HG03045 (cell line): ENCODE measurements around the gene MAP1LC3C.

ENCODE experiments used
- ATAC-seq: cut with Tn5 transposase; IDR thresholded peaks from one replicate; pipeline ENCODE4 v1.9.1; 2021; ENCODE audit warnings: mild to moderate bottlenecking, moderate library complexity; ENCODE audit not compliant: unreplicated experiment

The MAP1LC3C gene

DNA sequence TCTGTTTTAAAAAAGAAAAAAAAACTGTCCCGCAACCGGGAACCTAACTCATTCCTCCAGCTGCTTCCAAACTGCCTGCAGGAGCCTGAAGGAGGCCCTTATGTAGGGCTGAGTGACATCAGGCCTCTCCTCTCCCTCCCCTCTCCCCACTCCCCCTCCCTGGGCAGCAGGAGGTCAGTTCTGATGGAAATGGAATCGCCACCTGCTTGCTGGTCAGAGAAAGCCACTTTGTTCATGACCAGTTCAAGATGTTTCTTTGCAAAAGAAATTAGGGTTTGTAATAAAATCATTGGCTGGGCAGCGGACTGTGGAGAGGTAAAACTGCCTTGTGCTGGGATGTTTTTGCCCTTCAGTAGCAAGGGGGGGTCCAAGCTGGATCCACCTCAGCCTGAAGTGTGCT, at the start of gene MAP1LC3C:
TSS of gene MAP1LC3C (minus strand) at position 73 of the 400 bp plus-strand sequence. CDS start 90 bp downstream, outside the sequence.
- ATAC-seq: no peak

DNA sequence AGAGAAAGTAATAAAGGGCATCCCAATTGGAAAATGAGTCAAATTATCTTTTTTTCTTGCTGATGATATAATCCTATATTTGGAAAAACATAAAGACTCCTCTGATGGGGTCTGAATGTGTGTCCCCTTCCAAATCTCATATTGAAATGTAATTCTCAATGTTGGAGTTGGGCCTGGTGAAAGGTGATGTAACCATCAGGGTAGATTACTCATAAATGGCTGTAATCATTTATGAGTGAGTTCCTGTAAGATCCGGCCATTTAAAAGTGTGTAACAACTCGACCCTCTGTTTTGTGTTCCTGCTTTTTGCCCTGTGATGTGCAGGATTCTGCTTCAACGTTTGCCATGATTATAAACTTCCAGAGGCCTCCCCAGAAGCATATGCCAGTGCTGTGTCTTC, 44.3 kb upstream of the MAP1LC3C start:
- ATAC-seq: no peak

GRCh38 chr1:242034392-242034791, 35.5 kb upstream of the MAP1LC3C start:
- ATAC-seq: no peak

GRCh38 chr1:242033447-242033846, 34.5 kb upstream of the MAP1LC3C start:
- ATAC-seq: no peak

GRCh38 chr1:242030071-242030470, 31.2 kb upstream of the MAP1LC3C start:
- ATAC-seq: no peak

GRCh38 chr1:242025681-242026080, 26.8 kb upstream of the MAP1LC3C start:
- no peak for ATAC-seq

- ATAC-seq: no peak
Measured at GRCh38 chr1:242023805-242024204, 24.9 kb upstream of the MAP1LC3C start.

- no peak for ATAC-seq
Measured at GRCh38 chr1:242019018-242019417, 20.1 kb upstream of the MAP1LC3C start.

GRCh38 chr1:242017580-242018233, 18.8 kb upstream of the MAP1LC3C start:
- ATAC-seq: no peak

GRCh38 chr1:242016479-242016878, 17.6 kb upstream of the MAP1LC3C start:
- ATAC-seq: no peak

DNA sequence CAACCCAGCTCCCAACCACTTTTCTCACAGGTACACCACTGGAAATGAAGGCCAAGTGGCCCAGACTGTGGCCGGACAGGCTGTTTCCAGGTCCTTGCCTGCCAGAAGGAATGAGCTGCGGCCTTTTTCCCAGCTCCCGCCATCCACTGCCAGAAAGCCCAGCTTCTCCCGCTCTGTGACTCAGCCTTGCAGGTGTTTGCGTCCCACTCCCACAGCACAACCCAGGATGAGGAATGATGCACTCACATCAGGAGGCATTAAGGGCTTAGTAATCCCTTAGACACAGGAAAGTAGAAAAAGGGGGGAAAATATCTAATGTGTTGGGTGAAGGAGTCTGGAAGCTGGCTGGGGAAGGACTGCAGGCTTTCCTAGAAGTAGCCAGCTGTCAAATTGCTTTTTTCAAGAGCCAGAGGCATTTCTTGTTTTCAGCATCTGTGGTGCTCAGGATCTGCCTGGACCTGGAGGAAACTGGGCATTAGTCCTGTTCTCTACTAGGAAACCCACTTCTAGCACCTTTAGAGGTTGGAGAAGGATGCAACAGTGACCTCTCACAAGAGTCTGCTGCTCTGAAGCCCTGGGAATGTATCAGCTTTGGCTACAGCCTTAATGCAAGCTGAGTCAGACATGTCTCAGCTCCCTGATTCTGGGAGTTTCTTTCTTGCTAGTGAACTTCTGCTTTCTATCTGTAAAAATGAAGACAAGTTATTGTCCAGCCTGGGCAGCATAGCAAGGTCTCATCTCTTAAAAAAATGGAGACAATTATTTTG, 13.2 kb upstream of the MAP1LC3C start:
- ATAC-seq: no peak

DNA sequence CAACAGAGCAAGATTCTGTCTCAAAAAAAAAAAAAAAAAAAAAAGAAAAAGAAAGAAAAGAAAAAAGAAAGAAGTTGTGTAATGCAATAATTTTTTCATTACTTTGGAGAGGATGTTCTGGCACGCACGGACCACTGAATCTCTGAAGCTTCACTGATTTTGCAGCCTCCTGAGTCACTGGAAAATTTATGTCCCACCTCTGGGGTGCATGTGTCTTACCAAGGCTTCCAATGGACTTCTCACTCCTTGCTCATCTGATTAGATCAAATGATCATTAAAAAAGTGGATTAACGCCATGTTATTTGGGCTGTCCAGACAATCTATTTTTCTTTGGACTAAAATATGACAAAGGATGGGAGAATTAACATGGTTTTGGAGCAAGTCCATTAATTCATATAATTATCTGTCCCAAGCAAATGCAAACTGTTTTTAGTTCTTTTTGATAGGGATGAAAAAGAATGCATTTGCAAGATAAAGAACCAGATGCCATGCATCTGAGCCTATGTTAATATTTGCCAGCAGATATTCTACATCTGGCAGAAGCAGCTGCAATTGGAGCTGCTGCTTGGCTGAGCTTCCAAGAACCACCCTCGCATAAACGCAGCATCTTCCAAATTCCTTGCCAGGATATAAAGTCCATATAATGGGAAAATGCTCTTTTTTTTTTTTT, 10.1 kb upstream of the MAP1LC3C start:
- no peak for ATAC-seq

DNA sequence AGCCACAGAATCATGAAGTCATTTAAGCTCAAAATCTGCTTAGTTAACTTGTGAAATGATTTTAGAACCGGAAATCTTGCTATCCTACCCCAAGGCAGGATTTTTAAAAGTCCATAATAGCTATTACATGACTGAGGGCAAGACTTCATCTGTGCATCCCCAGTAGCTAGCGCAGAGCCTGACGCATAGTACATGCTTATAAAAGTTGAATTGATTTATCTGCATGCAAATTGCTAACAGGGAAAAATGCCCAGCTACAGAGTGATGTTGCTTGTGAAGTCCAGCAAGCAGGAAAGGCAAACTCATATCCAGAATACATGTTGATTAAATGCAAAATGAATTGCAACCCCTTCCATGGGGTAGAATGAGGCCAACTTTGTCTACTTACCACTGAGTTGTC, 8.1 kb upstream of the MAP1LC3C start:
- ATAC-seq: no peak

DNA sequence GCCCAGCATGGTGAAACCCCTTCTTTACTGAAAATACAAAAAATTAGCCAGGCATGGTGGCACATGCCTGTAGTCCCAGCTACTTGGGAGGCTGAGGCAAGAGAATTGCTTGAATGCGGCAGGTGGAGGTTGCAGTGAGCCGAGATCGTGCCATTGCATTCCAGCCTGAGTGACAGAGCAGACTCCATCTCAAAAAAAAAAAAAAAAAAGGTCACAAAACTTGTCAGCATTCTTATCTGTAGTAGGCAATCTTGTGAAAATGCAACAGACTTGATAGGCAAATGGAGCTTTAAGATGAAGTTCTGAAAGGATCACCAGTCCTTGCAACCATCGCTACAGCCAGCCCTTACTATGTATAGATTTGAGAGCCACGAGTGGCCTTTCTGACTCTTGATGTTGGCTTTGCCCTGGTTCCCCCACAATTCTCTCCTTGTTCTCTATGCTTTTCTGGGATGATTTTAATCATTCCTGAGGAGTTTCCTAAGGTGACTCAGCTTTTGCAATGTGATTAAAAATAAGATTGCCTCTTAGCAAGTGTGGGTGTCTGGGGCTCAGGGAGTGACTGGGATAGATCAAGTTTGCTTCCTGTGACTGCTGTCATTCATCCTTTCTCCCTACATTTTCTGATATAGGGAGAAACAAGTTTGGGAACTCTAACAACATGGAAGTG, 7.1 kb upstream of the MAP1LC3C start:
- ATAC-seq: no peak

- ATAC-seq: no peak
Measured at GRCh38 chr1:242004751-242005495, 6.0 kb upstream of the MAP1LC3C start.

GRCh38 chr1:242002510-242002909, 3.6 kb upstream of the MAP1LC3C start:
- no peak for ATAC-seq

DNA sequence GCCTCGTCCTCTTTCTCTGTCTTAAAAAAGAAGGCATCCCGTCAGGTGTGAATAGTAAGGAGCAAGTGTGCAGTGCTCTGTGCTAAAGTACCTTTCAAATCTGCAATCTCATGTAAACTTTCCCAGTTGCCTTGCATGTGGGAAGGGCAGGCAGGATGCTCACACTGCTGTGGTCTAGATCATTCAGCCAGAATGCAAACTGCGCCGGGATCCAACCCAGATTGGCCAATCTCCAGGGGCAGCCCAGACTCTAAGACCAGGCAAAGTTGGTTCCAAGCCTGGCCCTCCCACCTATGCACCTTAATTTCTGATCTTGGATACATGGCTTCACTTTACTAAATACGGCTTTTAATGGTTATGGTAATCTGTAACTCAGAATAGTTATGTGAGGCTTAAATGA, 3.2 kb upstream of the MAP1LC3C start:
- ATAC-seq: no peak

DNA sequence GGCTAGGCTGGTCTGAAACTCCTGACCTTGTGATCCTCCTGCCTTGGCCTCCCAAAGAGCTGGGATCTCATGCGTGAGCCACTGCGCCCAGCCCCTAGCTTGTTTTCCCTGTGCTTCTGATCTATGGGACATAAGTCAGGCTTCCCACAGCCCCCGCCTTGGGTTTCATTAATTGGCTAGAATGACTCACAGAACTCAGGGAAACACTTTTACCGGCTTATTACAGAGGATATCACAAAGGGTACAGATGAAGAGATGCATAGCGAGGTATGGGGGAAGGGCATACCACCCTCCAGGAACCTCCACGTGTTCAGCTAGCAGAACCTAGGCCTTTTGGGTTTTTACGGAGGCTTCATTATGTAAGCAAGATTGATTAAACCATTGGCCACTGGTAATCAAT, 1.5 kb upstream of the MAP1LC3C start:
- no peak for ATAC-seq

DNA sequence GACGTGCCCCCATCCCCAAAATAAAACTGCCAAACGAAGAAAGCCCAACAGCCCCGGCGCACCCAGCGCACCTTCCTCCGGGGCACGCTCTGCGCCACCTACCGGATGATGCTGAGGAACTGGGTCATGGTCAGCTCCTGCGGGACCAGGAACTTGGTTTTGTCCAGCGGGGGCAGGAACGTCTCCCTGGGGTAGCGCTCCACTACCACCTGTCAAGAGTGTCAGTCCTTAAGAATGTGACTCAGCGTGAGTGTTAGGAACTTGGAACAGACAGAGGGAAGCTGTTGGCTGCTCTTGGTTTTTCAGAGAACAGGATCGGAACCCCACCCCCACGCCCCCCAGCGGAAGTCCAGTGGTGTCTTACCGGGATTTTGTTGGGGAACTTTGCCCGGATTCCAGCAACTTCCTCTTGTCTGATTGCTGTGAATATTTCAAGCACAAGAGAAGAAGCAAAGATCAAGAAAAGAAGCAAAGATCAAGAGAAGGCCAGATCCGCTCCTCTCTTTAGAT, 431 bp downstream of the MAP1LC3C start:
- ATAC-seq: peak; percentile 74

GRCh38 chr1:241997401-241997998, 1.4 kb downstream of the MAP1LC3C start:
- ATAC-seq: no peak
